H1 (cell line): ENCODE measurements around the gene CHMP5. TPM values are rescaled to one million over a fixed set of nuclear protein-coding genes. Genes with fewer than 3 reads are reported as not detected.

Source experiments
- CTCF ChIA-PET: fragments of 300-600 bp; sonication (Branson Sonifier 250); formaldehyde crosslinking; loops from one replicate; lab custom pipeline; 2021; ENCODE audit not compliant: partially characterized antibody; lab: Charles Lee
- POLR2A ChIA-PET: fragments of 300-600 bp; sonication (Branson Sonifier 250); formaldehyde crosslinking; loops from one replicate; lab custom pipeline; 2021; ENCODE audit warnings: inconsistent platforms; ENCODE audit not compliant: partially characterized antibody; lab: Charles Lee
- DNase-seq, 2 experiments: peaks; one replicate each; pipeline versions ENCODE4 v3.0.0 to v3.0.0-alpha.2; 2010 to 2022; ENCODE audit warnings: low spot score in 2 of 2, low read depth in 1 of 2, mixed read lengths in 1 of 2
- FAIRE-seq: peaks from 2 replicates; lab custom pipeline; 2011; peaks lifted over from hg19 to GRCh38; lab: Jason Lieb, UNC
- H2AFZ ChIP-seq: 2 replicates; pipeline ENCODE4 v1.8.1; 2012; ENCODE audit warnings: low read length, inconsistent platforms
- H2AK5ac ChIP-seq: 2 replicates; pipeline ENCODE4 v1.6.1; 2013; ENCODE audit warnings: low read depth, low read length
- H2BK120ac ChIP-seq: replicated peaks from 2 replicates; pipeline ENCODE3; 2013; ENCODE audit warnings: low read depth, low read length, inconsistent platforms
- H2BK12ac ChIP-seq: 2 replicates; pipeline ENCODE4 v1.6.1; 2013; ENCODE audit warnings: low read depth, low read length
- H2BK15ac ChIP-seq: 2 replicates; pipeline ENCODE4 v1.6.1; 2013; ENCODE audit warnings: low read length
- H2BK20ac ChIP-seq: 2 replicates; pipeline ENCODE4 v1.6.1; 2013; ENCODE audit warnings: low read length
- H2BK5ac ChIP-seq: 2 replicates; pipeline ENCODE4 v1.6.1; 2013; ENCODE audit warnings: low read depth, low read length
- H3K14ac ChIP-seq: 2 replicates; pipeline ENCODE4 v1.6.1; 2013; ENCODE audit warnings: inconsistent platforms; ENCODE audit not compliant: insufficient read length
- H3K18ac ChIP-seq: 2 replicates; pipeline ENCODE4 v1.6.1; 2013; ENCODE audit warnings: low read length; ENCODE audit errors: extremely low read depth
- H3K23ac ChIP-seq: 2 replicates; pipeline ENCODE4 v1.6.1; 2013; ENCODE audit warnings: inconsistent platforms; ENCODE audit not compliant: insufficient read length
- H3K23me2 ChIP-seq: 2 replicates; pipeline ENCODE4 v1.6.1; 2013; ENCODE audit warnings: low read depth, low read length
- H3K27ac ChIP-seq: 2 replicates; pipeline ENCODE4 v1.6.1; 2011; ENCODE audit warnings: low read depth, low read length, inconsistent platforms
- H3K27me3 ChIP-seq, 4 experiments: replicated peaks in 1 of 4; 1 replicate in 1 of 4; 2 replicates in 3 of 4; pipeline versions ENCODE4 v1.6.1 to v1.8.1; 2011 to 2013; ENCODE audit warnings: low read length in 3 of 4, mild to moderate bottlenecking in 3 of 4, inconsistent platforms in 2 of 4, mixed read lengths in 2 of 4, moderate library complexity in 1 of 4; ENCODE audit not compliant: control insufficient read depth in 3 of 4, insufficient read depth in 3 of 4; ENCODE audit errors: extremely low read depth in 1 of 4
- H3K36me3 ChIP-seq, 4 experiments: 2 replicates each; pipeline versions ENCODE4 v1.6.1 to v1.8.1; 2011 to 2013; ENCODE audit warnings: mild to moderate bottlenecking in 4 of 4, low read length in 3 of 4, moderate library complexity in 2 of 4, control low read depth in 1 of 4, inconsistent platforms in 1 of 4; ENCODE audit not compliant: insufficient read depth in 4 of 4, control insufficient read depth in 2 of 4
- H3K4ac ChIP-seq: replicated peaks from 2 replicates; pipeline ENCODE3; 2013; ENCODE audit warnings: low read length, low read depth, mixed read lengths, inconsistent platforms; ENCODE audit not compliant: insufficient read length
- H3K4me1 ChIP-seq, 4 experiments: replicated peaks in 1 of 4; 1 replicate in 1 of 4; 2 replicates in 3 of 4; pipeline versions ENCODE4 v1.6.1 to v1.8.1; 2011 to 2013; ENCODE audit warnings: low read length in 3 of 4, inconsistent platforms in 2 of 4, mixed read lengths in 1 of 4; ENCODE audit not compliant: insufficient read depth in 4 of 4, control insufficient read depth in 3 of 4
- H3K4me2 ChIP-seq, 2 experiments: 2 replicates each; pipeline versions ENCODE4 v1.6.1 to v1.8.1; 2011 to 2013; ENCODE audit warnings: low read depth in 2 of 2, low read length in 2 of 2, control low read depth in 1 of 2, inconsistent platforms in 1 of 2, mild to moderate bottlenecking in 1 of 2; ENCODE audit not compliant: insufficient read depth in 1 of 2
- H3K4me3 ChIP-seq, 4 experiments: fragments of 200-600, 300-600 bp in 1 of 4; sonication (generic), shearing (Covaris generic), sonication (Bioruptor Twin) in 1 of 4; 2 replicates each; pipeline versions ENCODE4 v1.5.1 to v1.8.1; 2011 to 2016; ENCODE audit warnings: low read length in 4 of 4, low read depth in 3 of 4, control low read depth in 2 of 4, inconsistent platforms in 2 of 4, mild to moderate bottlenecking in 2 of 4, mixed read lengths in 1 of 4, moderate library complexity in 1 of 4; ENCODE audit not compliant: insufficient read depth in 2 of 4; ENCODE audit errors: extremely low read depth in 1 of 4
- H3K56ac ChIP-seq: replicated peaks from 2 replicates; pipeline ENCODE3; 2013; ENCODE audit warnings: low read depth, mild to moderate bottlenecking, mixed read lengths, low read length, inconsistent platforms; ENCODE audit not compliant: insufficient read length
- H3K79me1 ChIP-seq: 2 replicates; pipeline ENCODE4 v1.6.1; 2013; ENCODE audit warnings: low read depth, low read length, control low read depth
- H3K79me2 ChIP-seq, 2 experiments: 2 replicates each; pipeline versions ENCODE4 v1.6.1 to v1.8.1; 2012 to 2013; ENCODE audit warnings: low read length in 2 of 2, mild to moderate bottlenecking in 2 of 2, inconsistent platforms in 1 of 2; ENCODE audit not compliant: insufficient read depth in 2 of 2, control insufficient read depth in 1 of 2
- H3K9ac ChIP-seq, 4 experiments: replicated peaks in 1 of 4; 1 replicate in 1 of 4; 2 replicates in 3 of 4; pipeline versions ENCODE4 v1.6.1 to v1.8.1; 2011 to 2013; ENCODE audit warnings: low read depth in 3 of 4, low read length in 3 of 4, control low read depth in 2 of 4, mild to moderate bottlenecking in 2 of 4, moderate library complexity in 2 of 4, inconsistent platforms in 1 of 4; ENCODE audit errors: extremely low read depth in 1 of 4
- H3K9me3 ChIP-seq, 2 experiments: 2 replicates each; pipeline versions ENCODE4 v1.6.1 to v1.8.1; 2012 to 2013; ENCODE audit warnings: mild to moderate bottlenecking in 2 of 2, moderate library complexity in 2 of 2, control low read depth in 1 of 2, inconsistent platforms in 1 of 2, low read depth in 1 of 2, low read length in 1 of 2, mixed read lengths in 1 of 2; ENCODE audit not compliant: insufficient read depth in 2 of 2
- H4K20me1 ChIP-seq, 2 experiments: replicated peaks in 1 of 2; 2 replicates each; pipeline versions ENCODE3 to v1.8.1; 2011 to 2013; ENCODE audit warnings: inconsistent platforms in 2 of 2, low read length in 2 of 2, mild to moderate bottlenecking in 1 of 2; ENCODE audit not compliant: insufficient read depth in 2 of 2, control insufficient read depth in 1 of 2
- H4K5ac ChIP-seq: 2 replicates; pipeline ENCODE4 v1.6.1; 2013; ENCODE audit warnings: low read length, low read depth, mixed read lengths, inconsistent platforms; ENCODE audit not compliant: insufficient read length
- H4K8ac ChIP-seq: 2 replicates; pipeline ENCODE4 v1.8.0; 2013; ENCODE audit warnings: mild to moderate bottlenecking, moderate library complexity, low read length, inconsistent platforms; ENCODE audit not compliant: insufficient read depth; ENCODE audit errors: extremely low read depth
- H4K91ac ChIP-seq: replicated peaks from 2 replicates; pipeline ENCODE3; 2013; ENCODE audit warnings: low read length, mixed read lengths, inconsistent platforms; ENCODE audit not compliant: insufficient read length
- BACH1 ChIP-seq: IDR thresholded peaks from 2 replicates; pipeline ENCODE4 v1.6.1; 2012; ENCODE audit warnings: low read length, improper control_type of control experiment
- BCL11A ChIP-seq, 2 experiments: IDR thresholded peaks; one replicate each; pipeline ENCODE4 v1.6.1; 2011; ENCODE audit warnings: low read depth in 2 of 2, low read length in 2 of 2, mild to moderate bottlenecking in 2 of 2
- EP300 ChIP-seq, 2 experiments: IDR thresholded peaks; 1 replicate in 1 of 2; 2 replicates in 1 of 2; pipeline ENCODE4 v1.6.1; 2011 to 2012; ENCODE audit warnings: low read depth in 2 of 2, low read length in 2 of 2, mild to moderate bottlenecking in 2 of 2, borderline replicate concordance in 1 of 2, inconsistent platforms in 1 of 2, moderate library complexity in 1 of 2
- SIX5 ChIP-seq: IDR thresholded peaks from 2 replicates; pipeline ENCODE4 v1.6.1; 2011; ENCODE audit warnings: mild to moderate bottlenecking, low read depth, low read length
- TAF1 ChIP-seq: IDR thresholded peaks from 2 replicates; pipeline ENCODE4 v1.6.1; 2011; ENCODE audit warnings: mild to moderate bottlenecking, low read depth, low read length
- TAF7 ChIP-seq: optimal IDR thresholded peaks from 2 replicates; pipeline ENCODE3; 2011; ENCODE audit warnings: low read depth, mild to moderate bottlenecking, inconsistent platforms, low read length, moderate library complexity, borderline replicate concordance
- TBP ChIP-seq: IDR thresholded peaks from 2 replicates; pipeline ENCODE4 v1.6.1; 2011; ENCODE audit warnings: low read depth, low read length, improper control_type of control experiment
- ZNF274 ChIP-seq: IDR thresholded peaks from 2 replicates; pipeline ENCODE4 v1.7.0; 2012; ENCODE audit warnings: low read length, borderline replicate concordance; ENCODE audit errors: extremely low read depth
- WGBS, 2 experiments: shearing (Covaris generic) in 1 of 2; methylation state at CpG; one replicate each; pipeline versions ENCODE4 v1.1.6 to v1.1.7; 2013 to 2015; ENCODE audit warnings: low lambda C conversion rate in 2 of 2, mixed read lengths in 2 of 2, inconsistent platforms in 1 of 2, low coverage in 1 of 2, missing lambda C conversion rate in 1 of 2; ENCODE audit not compliant: insufficient replicate concordance in 2 of 2, insufficient coverage in 1 of 2, insufficient read length in 1 of 2; ENCODE audit errors: extremely low coverage in 1 of 2, missing lambda C conversion rate in 1 of 2; 5-methylcytosine and 5-hydroxymethylcytosine counted together
- polyA plus RNA-seq, 7 experiments: library from polyadenylated mRNA; depleted of rRNA in 3 of 7; stranded (reverse) in 5 of 7; unstranded in 2 of 7; fragments of >200 nt in 5 of 7; fragments of 200-250 nt in 2 of 7; gene quantifications; 1 replicate in 5 of 7; 2 replicates in 1 of 7; 4 replicates in 1 of 7; pipeline versions ENCODE4 v1.2.1 to v1.2.3, GENCODE V29; 2011 to 2013; ENCODE audit warnings: missing spikeins in 2 of 7, mixed read lengths in 2 of 7
- total RNA-seq: library from RNA; stranded (reverse); fragmentation: NEBNext Ultra II Directional; extraction: Animal tissue kit (Norgen Biotek cat#: 25700); gene quantifications from 2 replicates; pipeline ENCODE4 v1.2.1, GENCODE V29; 2021

Gene CHMP5
- total and polyA plus RNA-seq, 2 of the 8 experiments (the other 6 are each of a cell fraction or from before 2014, with no cell fraction given) = 25.0 to 47.3 TPM

- H3K18ac ChIP-seq = no peak overlapping the region
- FAIRE-seq (no peak), DNase-seq (no peak)
- H3K27me3 ChIP-seq = no peaks in the 10 kb centered on the region; a peak in 2 of 7 replicates
- H3K79me1 ChIP-seq = no peaks in the 10 kb centered on the region
- H3K14ac ChIP-seq = no peak overlapping the region
- H2BK12ac ChIP-seq = no peak overlapping the region
- no peak overlapping the region for H3K4me2 ChIP-seq
- H3K4ac ChIP-seq = no peak overlapping the region
- TF ChIP-seq TBP = no peak
- TF ChIP-seq EP300 (IDR thresholded peaks at IDR 0.05; ENCODE audit: borderline replicate concordance in 1 of 2, low read depth in 2 of 2, low read length in 2 of 2) = no peak
- no peak for TF ChIP-seq BCL11A (IDR thresholded peaks at IDR 0.05; ENCODE audit: low read depth in 2 of 2, low read length in 2 of 2)
- no peak for TF ChIP-seq SIX5
- no peak for TF ChIP-seq BACH1
- no peak for TF ChIP-seq TAF7
- TF ChIP-seq ZNF274 = no peak
- no peak for TF ChIP-seq TAF1
- H4K5ac ChIP-seq = no peak overlapping the region
- H3K36me3 ChIP-seq = no peaks in the 10 kb centered on the region
- no peaks in the 10 kb centered on the region for H3K9me3 ChIP-seq
- no peak overlapping the region for H2BK20ac ChIP-seq
- ChIA-PET POLR2A (interaction anchor here (1.1 to 2.0 kb wide), 3 partner anchors 158 to 209 kb away, joined by 3 to 8 read pairs (median 3); partner anchors contain the start of genes DNAJA1 and SMU1), CTCF (interaction anchor here (0.5 to 7.5 kb wide), 5 partner anchors 8 to 158 kb away, joined by 3 to 55 read pairs (median 4); partner anchors contain the start of gene SMU1)
- H3K23ac ChIP-seq = no peak overlapping the region
- H2AFZ ChIP-seq = no peak overlapping the region
- no peaks in the 10 kb centered on the region for H3K4me1 ChIP-seq
- H2BK5ac ChIP-seq = no peak overlapping the region
- H4K20me1 ChIP-seq = no peaks in the 10 kb centered on the region
- WGBS, 2 experiments = 85% methylated on average over 1 of the region's 1 CpG; no CpG with 5 or more reads in 1 of the 2 experiments
- H3K23me2 ChIP-seq = no peaks in the 10 kb centered on the region; the same call in 1 of the 2 replicates
- no peak overlapping the region for H3K4me3 ChIP-seq
- no peak overlapping the region for H3K9ac ChIP-seq
- H2BK120ac ChIP-seq = no peak overlapping the region
- H4K8ac ChIP-seq = no peak overlapping the region
- no peak overlapping the region for H3K27ac ChIP-seq
- H3K56ac ChIP-seq = no peak overlapping the region
- no peak overlapping the region for H4K91ac ChIP-seq
- H2BK15ac ChIP-seq = no peak overlapping the region
- no peaks in the 10 kb centered on the region for H3K79me2 ChIP-seq
- H2AK5ac ChIP-seq = no peak overlapping the region
Observed at GRCh38 chr9:33233626-33234342, 31.1 kb upstream of the CHMP5 start.
